Myocyte (in vitro differentiated cells): Measurements from ENCODE around the gene ACOT7. TPM values are rescaled to one million over a fixed set of nuclear protein-coding genes. Genes with fewer than 3 reads are reported as not detected.

Source experiments
- DNase-seq: peaks from one replicate; pipeline ENCODE4 v3.0.0-alpha.2; 2012; ENCODE audit warnings: low read depth
- total RNA-seq: library from RNA; depleted of rRNA; stranded (reverse); fragments of >200 nt; gene quantifications from 2 replicates; pipeline ENCODE4 v1.2.3, GENCODE V29; 2014

The ACOT7 gene
- total RNA-seq, 1 donor from 2014 or later: 18.7 TPM

- DNase-seq: peak; percentile 63
Observed at GRCh38 chr1:6363085-6363884, 30.3 kb downstream of the ACOT7 start.

- no peak for DNase-seq
Observed at GRCh38 chr1:6361124-6361775, 32.3 kb downstream of the ACOT7 start.

DNA sequence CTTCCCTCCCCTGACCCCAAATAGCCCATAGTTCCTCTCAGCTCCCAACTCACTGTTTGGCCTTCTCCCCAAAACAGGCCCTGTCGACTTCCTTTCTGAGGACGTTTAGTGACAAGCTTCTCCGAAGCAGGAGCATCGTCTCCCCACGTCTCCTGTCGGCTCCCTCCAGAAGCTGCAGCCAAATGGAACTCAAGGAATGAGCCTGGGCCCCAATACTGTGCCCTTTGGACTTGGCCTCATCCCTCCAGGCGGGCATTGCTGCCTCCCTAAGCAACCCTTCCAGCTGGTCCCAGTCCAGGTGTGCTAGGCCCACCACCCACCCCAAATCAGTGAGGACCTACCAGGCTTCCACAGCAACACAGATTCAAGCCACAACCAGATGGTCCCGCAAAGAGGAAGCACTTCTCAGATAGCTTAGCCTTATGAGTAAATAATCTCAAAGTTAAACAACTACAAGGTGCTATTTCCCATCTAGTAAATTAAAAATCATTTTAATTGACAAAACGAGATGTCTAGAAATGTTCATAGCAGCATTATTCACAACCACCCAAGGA lies 33.0 kb downstream of the ACOT7 start:
- DNase-seq: no peak

- no peak for DNase-seq
Observed at GRCh38 chr1:6360117-6360496, 33.5 kb downstream of the ACOT7 start.

GRCh38 chr1:6359216-6360116 lies 34.1 kb downstream of the ACOT7 start:
- DNase-seq: peak; percentile 76

DNA sequence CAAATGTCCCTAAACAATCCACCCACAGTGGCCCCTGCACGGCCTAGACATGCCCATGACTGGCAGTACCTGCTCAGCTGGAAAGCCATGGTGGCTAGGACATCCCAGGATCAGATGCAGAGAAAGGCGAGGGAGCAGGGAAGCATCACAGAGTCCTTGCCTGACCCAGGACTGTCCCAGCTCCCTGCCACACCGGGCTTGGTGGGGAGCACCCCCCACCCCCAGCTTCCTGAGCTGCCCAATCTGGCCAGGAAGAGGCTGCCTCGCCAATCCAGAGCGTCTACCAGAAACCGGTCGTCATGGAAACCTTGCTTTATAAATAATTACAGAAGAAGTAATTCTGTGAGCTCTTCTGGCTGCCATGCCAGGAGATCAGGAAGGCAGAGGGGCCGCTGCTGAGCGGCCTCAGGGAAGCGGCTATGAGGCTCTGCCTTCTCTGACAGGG lies 34.8 kb downstream of the ACOT7 start:
- DNase-seq: no peak

GRCh38 chr1:6358144-6358624 lies 35.4 kb downstream of the ACOT7 start:
- no peak for DNase-seq

- DNase-seq: no peak
Observed at GRCh38 chr1:6357243-6357936, 36.2 kb downstream of the ACOT7 start.

GRCh38 chr1:6355621-6356020 lies 37.9 kb downstream of the ACOT7 start:
- no peak for DNase-seq

GRCh38 chr1:6354659-6355317 lies 38.8 kb downstream of the ACOT7 start:
- no peak for DNase-seq

DNA sequence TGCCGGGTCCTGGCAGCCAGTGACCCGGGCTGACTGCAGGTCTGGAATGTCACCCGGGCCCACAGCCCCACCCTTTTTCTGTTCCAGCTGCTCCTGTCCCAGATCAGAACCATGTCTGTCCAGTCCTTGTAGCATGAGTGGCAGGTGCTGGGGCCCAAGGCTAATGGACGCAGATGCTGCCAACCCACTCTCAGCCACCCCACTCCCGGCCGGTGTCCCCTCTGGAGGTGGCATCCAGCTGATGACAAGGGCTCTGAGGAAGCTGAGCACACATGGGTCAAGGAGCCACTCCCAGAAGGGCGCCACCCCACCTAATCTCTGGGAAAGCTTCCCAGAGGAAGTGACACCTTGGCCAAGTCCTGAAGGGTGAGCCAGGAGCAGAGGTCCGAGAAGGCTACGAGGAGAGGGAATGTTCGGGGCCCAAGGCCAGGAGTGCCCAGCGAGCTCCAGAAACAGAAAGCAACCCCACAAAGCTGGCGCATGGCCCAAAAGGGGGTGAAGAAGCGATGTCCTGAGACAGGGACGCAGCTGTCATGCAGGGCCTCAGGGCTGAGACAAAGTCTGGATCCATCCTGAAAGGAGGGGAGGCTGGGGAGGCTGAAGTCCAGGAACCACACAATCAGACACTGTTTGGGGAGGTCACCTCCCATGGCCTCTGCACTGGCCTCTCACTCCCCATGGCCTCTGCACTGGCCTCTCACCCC lies 39.5 kb downstream of the ACOT7 start:
- peak; percentile 98 for DNase-seq

DNA sequence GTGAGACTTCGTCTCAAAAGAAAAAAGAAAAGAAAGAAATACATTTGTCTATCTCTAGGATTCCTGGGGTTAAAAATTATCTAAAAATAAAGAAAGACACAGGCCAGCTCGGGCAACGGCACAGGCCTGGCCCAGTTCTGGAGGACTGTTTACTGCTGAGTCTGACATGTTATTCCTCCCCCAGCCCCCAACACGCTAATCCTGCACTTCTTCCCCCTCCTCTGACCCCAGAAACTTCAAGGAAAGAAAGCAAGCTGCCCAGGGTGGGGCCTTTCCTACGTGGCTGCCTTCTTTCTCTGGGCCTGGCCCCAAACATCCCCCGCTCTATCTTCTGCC lies 40.0 kb downstream of the ACOT7 start:
- DNase-seq: no peak

GRCh38 chr1:6352138-6352563 lies 41.4 kb downstream of the ACOT7 start:
- DNase-seq: peak; percentile 60

DNA sequence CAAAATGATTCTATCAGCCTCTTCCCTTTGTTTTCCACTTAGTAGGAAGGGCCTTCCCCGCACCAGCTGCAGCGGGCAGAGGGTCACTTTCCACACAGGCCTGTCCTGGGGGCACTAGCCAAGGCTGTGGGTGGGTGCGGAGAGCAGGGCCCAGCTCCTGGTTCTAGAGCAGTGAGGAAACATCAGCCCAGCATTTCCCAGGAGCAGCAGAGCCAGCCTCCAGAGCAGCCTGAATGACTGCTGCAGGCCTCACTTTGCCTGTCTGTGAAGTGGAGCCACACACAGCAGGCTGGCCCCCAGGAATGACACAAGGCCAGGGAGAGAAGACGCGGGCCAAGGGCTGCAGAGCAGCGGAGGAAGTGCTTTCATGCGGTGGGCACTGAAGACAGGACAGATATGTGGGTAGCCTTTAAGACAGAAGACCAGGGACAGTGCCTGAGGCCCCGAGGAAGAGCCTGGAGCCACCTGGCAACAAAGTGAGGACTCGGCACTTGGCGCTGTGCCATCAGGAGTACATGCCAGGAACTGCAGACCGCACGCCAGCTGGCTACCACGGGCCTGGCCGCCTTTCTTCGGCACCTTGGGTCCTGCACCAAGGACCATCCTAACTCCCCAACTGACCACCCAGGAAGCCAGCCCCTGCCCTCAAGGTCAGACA lies 42.0 kb downstream of the ACOT7 start:
- DNase-seq: peak; percentile 46

GRCh38 chr1:6350416-6351088 lies 43.0 kb downstream of the ACOT7 start:
- DNase-seq: peak; percentile 92

DNA sequence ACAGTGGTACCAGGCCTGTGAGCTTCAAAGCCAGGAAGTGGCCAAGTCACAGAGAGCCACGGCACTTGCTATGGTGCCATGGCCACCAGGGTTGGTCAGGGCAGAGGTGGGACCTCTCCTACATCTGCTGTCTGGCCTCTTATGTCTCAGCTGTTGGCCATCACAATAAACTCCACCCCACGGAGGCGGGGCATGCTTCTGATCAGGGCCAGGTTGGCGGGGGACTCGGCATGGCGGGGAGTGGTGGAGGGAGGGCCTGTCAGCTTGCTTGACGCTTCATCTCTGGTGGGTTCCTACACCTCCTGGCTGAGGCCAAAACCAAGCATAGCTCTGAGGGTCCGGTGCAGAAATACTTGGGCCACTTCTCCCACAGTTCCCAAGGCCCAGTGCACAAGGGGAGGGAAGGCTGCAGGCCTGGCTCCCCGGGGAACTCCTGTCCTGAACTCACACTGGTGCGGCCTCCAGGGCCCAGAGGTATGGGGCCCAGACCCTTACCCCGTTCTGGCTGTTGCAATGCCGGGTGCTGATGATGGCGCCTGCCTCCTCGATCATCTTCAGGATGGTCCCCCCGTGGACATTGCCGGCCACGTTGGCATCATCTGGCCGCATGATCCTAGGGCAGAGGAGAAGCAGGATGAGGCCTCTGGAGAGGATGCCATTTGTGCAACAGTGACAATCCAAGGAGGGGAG lies 44.2 kb downstream of the ACOT7 start:
- peak; percentile 68 for DNase-seq

- peak; percentile 72 for DNase-seq
Observed at GRCh38 chr1:6348511-6349191, 44.9 kb downstream of the ACOT7 start.
